H1 (cell line): ENCODE results near the gene ADARB2. TPM values are rescaled to one million over a fixed set of nuclear protein-coding genes. Genes with fewer than 3 reads are reported as not detected.

Experiments
- CHD1 ChIP-seq: IDR thresholded peaks from 2 replicates; pipeline ENCODE4 v1.6.1; 2012; ENCODE audit warnings: low read depth, low read length, improper control_type of control experiment
- CHD7 ChIP-seq: fragments of 300-600 bp; sonication (generic); IDR thresholded peaks from 2 replicates; pipeline ENCODE4 v1.7.1; 2012; ENCODE audit warnings: low read length, moderate library complexity, mild to moderate bottlenecking, inconsistent platforms; ENCODE audit not compliant: insufficient replicate concordance
- HDAC6 ChIP-seq: IDR thresholded peaks from one replicate; pipeline ENCODE4 v1.7.1; 2012; ENCODE audit warnings: low read depth, mild to moderate bottlenecking, inconsistent platforms, low read length, moderate library complexity
- MAX ChIP-seq: IDR thresholded peaks from 2 replicates; pipeline ENCODE4 v1.6.1; 2012; ENCODE audit warnings: inconsistent platforms
- PHF8 ChIP-seq: fragments of 200-600 bp; sonication (generic); conservative IDR thresholded peaks from 2 replicates; pipeline ENCODE4 v1.7.1; 2012; ENCODE audit warnings: low read depth, mild to moderate bottlenecking, inconsistent platforms, low read length, moderate library complexity
- SUZ12 ChIP-seq: fragments of 200-600 bp; sonication (generic); IDR thresholded peaks from 2 replicates; pipeline ENCODE4 v1.6.1; 2012; ENCODE audit warnings: mild to moderate bottlenecking, inconsistent platforms, low read length, moderate library complexity, mixed read lengths
- polyA plus RNA-seq, 7 experiments: library from polyadenylated mRNA; depleted of rRNA in 3 of 7; stranded (reverse) in 5 of 7; unstranded in 2 of 7; fragments of >200 nt in 5 of 7; fragments of 200-250 nt in 2 of 7; gene quantifications; 1 replicate in 5 of 7; 2 replicates in 1 of 7; 4 replicates in 1 of 7; pipeline versions ENCODE4 v1.2.1 to v1.2.3, GENCODE V29; 2011 to 2013; ENCODE audit warnings: missing spikeins in 2 of 7, mixed read lengths in 2 of 7
- total RNA-seq: library from RNA; stranded (reverse); fragmentation: NEBNext Ultra II Directional; extraction: Animal tissue kit (Norgen Biotek cat#: 25700); gene quantifications from 2 replicates; pipeline ENCODE4 v1.2.1, GENCODE V29; 2021
- TF ChIP-seq, protein P1 (sequence below): IDR thresholded peaks from 2 replicates; pipeline ENCODE4 v1.6.1; 2012; ENCODE audit warnings: inconsistent platforms

Gene ADARB2
- total and polyA plus RNA-seq, 2 of the 8 experiments (the other 6 are each of a cell fraction or from before 2014, with no cell fraction given): 2.2 to 2.8 TPM

DNA sequence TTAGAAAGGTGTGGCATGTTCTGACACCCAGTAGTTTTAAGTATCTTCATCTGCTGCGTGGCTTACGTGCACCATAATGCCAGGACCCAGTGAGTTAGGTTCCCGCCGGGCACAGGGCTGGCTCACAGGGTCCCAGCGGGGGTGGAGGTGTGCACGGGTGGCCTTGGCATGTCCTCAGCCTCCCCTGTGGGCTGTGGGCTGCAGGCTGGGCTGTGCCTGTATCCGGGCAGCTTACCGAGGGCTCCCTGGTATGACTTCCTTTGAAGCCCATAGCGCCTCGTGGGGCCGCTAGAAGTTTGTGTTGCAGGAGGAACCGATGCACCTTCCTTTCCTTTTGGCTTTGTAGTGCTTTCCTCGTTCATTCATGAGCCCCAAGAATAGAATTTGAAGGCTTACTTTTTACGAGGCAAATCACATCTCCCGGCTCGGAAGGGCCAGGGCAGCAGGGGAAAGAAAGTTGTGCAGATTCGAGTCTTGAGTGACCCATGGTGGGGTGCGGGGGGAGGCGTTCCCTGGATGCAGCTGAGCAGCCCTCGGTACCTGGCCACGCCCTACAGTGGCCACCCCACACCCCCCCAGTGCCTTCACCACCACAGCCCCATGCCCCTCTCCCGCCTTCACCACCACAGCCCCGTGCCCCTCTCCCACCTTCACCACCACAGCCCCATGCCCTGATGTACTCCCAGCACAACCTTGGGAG, 568.0 kb downstream of the ADARB2 start (continued):
- TF ChIP-seq CHD7 (no peak), HDAC6 (no peak), MAX (no peak), SUZ12 (no peak), PHF8 (no peak), CHD1 (no peak)
- TF ChIP-seq, protein P1, sequence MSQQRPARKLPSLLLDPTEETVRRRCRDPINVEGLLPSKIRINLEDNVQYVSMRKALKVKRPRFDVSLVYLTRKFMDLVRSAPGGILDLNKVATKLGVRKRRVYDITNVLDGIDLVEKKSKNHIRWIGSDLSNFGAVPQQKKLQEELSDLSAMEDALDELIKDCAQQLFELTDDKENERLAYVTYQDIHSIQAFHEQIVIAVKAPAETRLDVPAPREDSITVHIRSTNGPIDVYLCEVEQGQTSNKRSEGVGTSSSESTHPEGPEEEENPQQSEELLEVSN: no peak
- TF ChIP-seq, all 59 proteins: peak for 0
